ENCODE data around the gene VPS13D. TPM values are rescaled to one million over a fixed set of nuclear protein-coding genes. Genes with fewer than 3 reads are reported as not detected.

VPS13D gene
- total RNA-seq, 1 experiment from 2014 or later = 20.2 TPM

DNA sequence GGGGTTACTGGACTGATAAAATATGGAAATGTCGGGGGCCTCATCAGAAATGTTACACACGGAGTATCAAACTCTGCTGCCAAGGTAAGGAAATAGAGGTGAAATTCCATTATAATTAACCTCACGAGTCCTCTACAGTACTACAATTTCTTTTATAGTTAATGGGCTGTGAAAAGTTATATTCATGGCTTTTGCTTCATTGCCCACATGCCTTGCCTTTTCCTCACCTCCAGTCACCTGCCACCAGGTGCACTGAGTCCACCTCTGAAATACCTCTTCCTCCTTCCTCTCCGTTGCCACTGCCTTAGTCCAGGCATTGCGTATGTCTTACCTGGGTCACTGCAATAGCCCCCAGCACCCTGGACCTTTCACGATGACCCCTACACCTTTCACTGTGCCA lies 186.9 kb downstream of the VPS13D start:
- no peaks in the 10 kb centered on the region for H3K27me3 Mint-ChIP-seq (ENCODE audit: low read depth)
- H3K4me3 Mint-ChIP-seq = no peak overlapping the region
- H3K9ac ChIP-seq (ENCODE audit: extremely low read depth, insufficient read length, low read length) = no peak overlapping the region
- no peak overlapping the region for H2BK12ac ChIP-seq (ENCODE audit: insufficient read length, low read depth, low read length)
- peaks cover 5 to 22% (median 14%) of the 10 kb centered on the region in 3 experiments; a peak in 5 of 7 replicates for H3K36me3 Mint-ChIP-seq (ENCODE audit: insufficient read depth in 1 of 3, low read depth in 3 of 3)
- no peak overlapping the region for H3K18ac ChIP-seq (ENCODE audit: insufficient read length, low read depth, low read length)
- no peaks in the 10 kb centered on the region for H3K79me1 ChIP-seq (ENCODE audit: insufficient read depth, low read depth, low read length, poor library complexity, severe bottlenecking)
- no peak overlapping the region for H4K91ac ChIP-seq (ENCODE audit: insufficient read length, low read depth, low read length)
- no peak overlapping the region for H4K8ac ChIP-seq (replicated peaks; ENCODE audit: insufficient read length, low read depth, low read length)
- no peaks in the 10 kb centered on the region for H3K27me3 ChIP-seq (ENCODE audit: insufficient read depth, low read length)
- TF ChIP-seq, protein P1, sequence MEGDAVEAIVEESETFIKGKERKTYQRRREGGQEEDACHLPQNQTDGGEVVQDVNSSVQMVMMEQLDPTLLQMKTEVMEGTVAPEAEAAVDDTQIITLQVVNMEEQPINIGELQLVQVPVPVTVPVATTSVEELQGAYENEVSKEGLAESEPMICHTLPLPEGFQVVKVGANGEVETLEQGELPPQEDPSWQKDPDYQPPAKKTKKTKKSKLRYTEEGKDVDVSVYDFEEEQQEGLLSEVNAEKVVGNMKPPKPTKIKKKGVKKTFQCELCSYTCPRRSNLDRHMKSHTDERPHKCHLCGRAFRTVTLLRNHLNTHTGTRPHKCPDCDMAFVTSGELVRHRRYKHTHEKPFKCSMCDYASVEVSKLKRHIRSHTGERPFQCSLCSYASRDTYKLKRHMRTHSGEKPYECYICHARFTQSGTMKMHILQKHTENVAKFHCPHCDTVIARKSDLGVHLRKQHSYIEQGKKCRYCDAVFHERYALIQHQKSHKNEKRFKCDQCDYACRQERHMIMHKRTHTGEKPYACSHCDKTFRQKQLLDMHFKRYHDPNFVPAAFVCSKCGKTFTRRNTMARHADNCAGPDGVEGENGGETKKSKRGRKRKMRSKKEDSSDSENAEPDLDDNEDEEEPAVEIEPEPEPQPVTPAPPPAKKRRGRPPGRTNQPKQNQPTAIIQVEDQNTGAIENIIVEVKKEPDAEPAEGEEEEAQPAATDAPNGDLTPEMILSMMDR (conservative IDR thresholded peaks at IDR 0.05) = no peak
- H3K4me1 ChIP-seq (ENCODE audit: insufficient read depth, low read length) = no peaks in the 10 kb centered on the region
- no peak overlapping the region for H4K5ac ChIP-seq (ENCODE audit: insufficient read length, low read depth, low read length)
- H3K79me2 ChIP-seq (ENCODE audit: insufficient read depth, low read length) = no peaks in the 10 kb centered on the region; the same call in 1 of the 2 replicates
- no peak overlapping the region; a peak in 1 of 7 replicates for H3K27ac Mint-ChIP-seq
- WGBS (ENCODE audit: extremely low coverage, insufficient read length, low lambda C conversion rate) = no CpG with 5 or more reads among the region's 6 CpGs
- H3K9me3 Mint-ChIP-seq = no peaks in the 10 kb centered on the region
- H2BK120ac ChIP-seq (ENCODE audit: low read depth, low read length, poor library complexity, severe bottlenecking) = no peak overlapping the region
- H3K4me1 Mint-ChIP-seq = no peaks in the 10 kb centered on the region; a peak in 1 of 4 replicates
- H3T11ph ChIP-seq (ENCODE audit: low read length) = no peak overlapping the region
- H3K27ac ChIP-seq (ENCODE audit: insufficient read length, low read depth, low read length) = no peak overlapping the region
- H2AFZ ChIP-seq (ENCODE audit: low read length) = no peak overlapping the region
- H2BK5ac ChIP-seq (ENCODE audit: insufficient read length, low read length) = no peak overlapping the region
- H3K4me2 ChIP-seq (ENCODE audit: insufficient read depth, insufficient read length, low read length) = no peak overlapping the region
- no peak overlapping the region for H2BK15ac ChIP-seq (ENCODE audit: low read depth, low read length)
- H3K14ac ChIP-seq (ENCODE audit: insufficient read depth, low read length) = no peak overlapping the region
- H2AK5ac ChIP-seq (ENCODE audit: insufficient read length, low read length) = no peak overlapping the region
- H3K23me2 ChIP-seq (ENCODE audit: insufficient read length, low read depth, low read length, poor library complexity, severe bottlenecking) = no peaks in the 10 kb centered on the region
- H4K20me1 ChIP-seq (ENCODE audit: control insufficient read depth, insufficient read depth, insufficient read length) = no peaks in the 10 kb centered on the region
- H3K23ac ChIP-seq (ENCODE audit: insufficient read length, low read depth, low read length) = no peak overlapping the region
- no peaks in the 10 kb centered on the region for H3K9me3 ChIP-seq (ENCODE audit: control insufficient read depth, low read depth, low read length)
- H3K4ac ChIP-seq (ENCODE audit: low read depth, low read length) = no peak overlapping the region
- no peak for DNase-seq
- H3K56ac ChIP-seq (ENCODE audit: insufficient read length, low read depth, low read length) = no peak overlapping the region
- H2BK20ac ChIP-seq (ENCODE audit: low read depth, low read length, poor library complexity, severe bottlenecking) = no peak overlapping the region

Data from H9 (cell line).